WTC11 (cell line): ENCODE results near the gene RPS6KA2.

ENCODE experiments used
- CTCF ChIP-seq: fragments of 200-600 bp; IDR thresholded peaks from 2 replicates; pipeline ENCODE4 v1.8.0; 2022; ENCODE audit warnings: antibody characterized with exemption
- JUN ChIP-seq: sonication (generic); formaldehyde crosslinking; IDR thresholded peaks from 2 replicates; pipeline ENCODE4 v1.8.0; 2023; ENCODE audit warnings: mild to moderate bottlenecking, missing genetic modification reagents
- MAX ChIP-seq: sonication (generic); formaldehyde crosslinking; IDR thresholded peaks from 2 replicates; pipeline ENCODE4 v1.8.0; 2022; ENCODE audit warnings: mild to moderate bottlenecking, missing genetic modification reagents
- NFE2L1 ChIP-seq: sonication (generic); formaldehyde crosslinking; IDR thresholded peaks from 2 replicates; pipeline ENCODE4 v1.8.1; 2023; ENCODE audit warnings: missing genetic modification reagents
- TCF7 ChIP-seq: sonication (generic); formaldehyde crosslinking; IDR thresholded peaks from 2 replicates; pipeline ENCODE4 v1.8.0; 2022; ENCODE audit warnings: mild to moderate bottlenecking, low read depth, missing genetic modification reagents, moderate library complexity

GRCh38 chr6:166584155-166584554 lies 42.9 kb downstream of the RPS6KA2 start:
- TF ChIP-seq CTCF, result no peak
- no peak for TF ChIP-seq TCF7 (CRISPR knock-in tag)
- no peak for TF ChIP-seq NFE2L1
- no peak for TF ChIP-seq MAX
- TF ChIP-seq JUN (CRISPR knock-in tag), result no peak
